Prostate gland (tissue), 2 donors: ENCODE results near the gene FAR2.

ENCODE experiments used
- POLR2A ChIP-seq: fragments of 450-650 bp; IDR thresholded peaks from one replicate; pipeline ENCODE4 v1.6.1; 2016; ENCODE audit warnings: antibody characterized with exemption, mild to moderate bottlenecking
- POLR2AphosphoS5 ChIP-seq: sonication (generic); formaldehyde crosslinking; IDR thresholded peaks from one replicate; pipeline ENCODE4 v1.6.1; 2017; ENCODE audit warnings: antibody characterized with exemption
- TF ChIP-seq, protein P1 (sequence below), 4 experiments: fragments of 200-600 bp in 2 of 4; fragments of 450-650 bp in 2 of 4; sonication (generic) in 2 of 4; IDR thresholded peaks; 1 replicate in 3 of 4; 2 replicates in 1 of 4; pipeline ENCODE4 v1.5.1; 2016 to 2019; ENCODE audit warnings: antibody characterized with exemption in 4 of 4, mild to moderate bottlenecking in 2 of 4, moderate library complexity in 2 of 4

DNA sequence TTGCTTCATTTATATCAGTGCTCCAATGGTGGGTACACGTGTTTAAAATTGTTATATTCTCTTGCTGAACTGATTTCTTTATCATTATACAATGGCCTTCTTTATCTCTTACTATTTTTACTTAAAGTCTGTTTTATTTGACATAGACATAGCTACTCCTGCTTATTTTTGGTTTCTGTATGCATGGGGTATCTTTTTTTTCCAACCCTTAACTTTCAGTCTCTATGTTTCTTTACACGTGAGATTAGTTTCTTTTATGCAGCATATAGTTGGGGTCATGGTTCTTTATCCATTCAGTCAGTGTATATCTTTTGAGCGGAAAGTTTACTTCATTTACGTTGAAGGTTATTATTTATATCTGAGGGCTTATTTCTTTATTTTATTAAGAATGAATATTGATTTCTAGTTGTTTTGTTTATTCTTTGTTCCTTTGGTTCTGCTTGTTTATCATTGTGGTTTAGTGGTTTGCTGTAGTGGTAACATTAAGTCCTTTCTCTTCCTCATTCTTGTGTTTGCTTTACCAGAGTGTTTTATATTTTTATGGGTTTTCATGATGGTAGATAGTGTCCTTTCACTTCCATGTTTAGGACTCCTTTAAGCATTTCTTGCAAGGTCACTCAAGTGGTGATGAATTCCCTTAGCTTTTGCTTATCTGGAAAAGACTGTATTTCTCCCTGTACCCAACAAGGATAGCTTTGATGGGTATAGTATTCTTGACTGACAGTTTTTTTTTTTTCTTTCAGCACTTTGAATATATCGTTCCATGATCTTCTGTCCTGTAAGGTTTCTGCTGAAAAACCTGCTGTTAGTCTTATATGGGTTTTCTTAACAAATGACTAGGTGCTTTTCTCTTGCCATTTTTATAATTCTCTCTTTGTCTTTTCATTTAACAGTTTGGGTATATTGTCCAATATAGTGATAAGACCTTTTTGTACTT is 38.3 kb upstream of the FAR2 start:
- TF ChIP-seq, protein P1, sequence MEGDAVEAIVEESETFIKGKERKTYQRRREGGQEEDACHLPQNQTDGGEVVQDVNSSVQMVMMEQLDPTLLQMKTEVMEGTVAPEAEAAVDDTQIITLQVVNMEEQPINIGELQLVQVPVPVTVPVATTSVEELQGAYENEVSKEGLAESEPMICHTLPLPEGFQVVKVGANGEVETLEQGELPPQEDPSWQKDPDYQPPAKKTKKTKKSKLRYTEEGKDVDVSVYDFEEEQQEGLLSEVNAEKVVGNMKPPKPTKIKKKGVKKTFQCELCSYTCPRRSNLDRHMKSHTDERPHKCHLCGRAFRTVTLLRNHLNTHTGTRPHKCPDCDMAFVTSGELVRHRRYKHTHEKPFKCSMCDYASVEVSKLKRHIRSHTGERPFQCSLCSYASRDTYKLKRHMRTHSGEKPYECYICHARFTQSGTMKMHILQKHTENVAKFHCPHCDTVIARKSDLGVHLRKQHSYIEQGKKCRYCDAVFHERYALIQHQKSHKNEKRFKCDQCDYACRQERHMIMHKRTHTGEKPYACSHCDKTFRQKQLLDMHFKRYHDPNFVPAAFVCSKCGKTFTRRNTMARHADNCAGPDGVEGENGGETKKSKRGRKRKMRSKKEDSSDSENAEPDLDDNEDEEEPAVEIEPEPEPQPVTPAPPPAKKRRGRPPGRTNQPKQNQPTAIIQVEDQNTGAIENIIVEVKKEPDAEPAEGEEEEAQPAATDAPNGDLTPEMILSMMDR (IDR thresholded peaks at IDR 0.05) = no peak
- TF ChIP-seq POLR2AphosphoS5 (no peak), POLR2A (no peak)
